Hippocampal formation (tissue), 2 donors: ENCODE measurements around the gene ABCA4.

Experiments used
- DNase-seq, 2 donors: peaks; one replicate each; lab custom pipeline; 2025; lab: John Stamatoyannopoulos, UW

The ABCA4 gene

GRCh38 chr1:94083681-94084080 lies 37.3 kb downstream of the ABCA4 start:
- no peak for DNase-seq

GRCh38 chr1:94081566-94082344 lies 39.2 kb downstream of the ABCA4 start:
- no peak for DNase-seq

- no peak for DNase-seq
Observed at GRCh38 chr1:94079989-94080388, 41.0 kb downstream of the ABCA4 start.

GRCh38 chr1:94079080-94079940 lies 41.6 kb downstream of the ABCA4 start:
- DNase-seq: no peak

GRCh38 chr1:94072840-94073522 lies 48.0 kb downstream of the ABCA4 start:
- DNase-seq: no peak

GRCh38 chr1:94071976-94072375 lies 49.0 kb downstream of the ABCA4 start:
- no peak for DNase-seq

GRCh38 chr1:94071391-94071790 lies 49.6 kb downstream of the ABCA4 start:
- DNase-seq: no peak

- no peak for DNase-seq
Observed at GRCh38 chr1:94070865-94071264, 50.1 kb downstream of the ABCA4 start.

- DNase-seq: no peak
Observed at GRCh38 chr1:94069919-94070285, 51.0 kb downstream of the ABCA4 start.

GRCh38 chr1:94068999-94069918 lies 51.7 kb downstream of the ABCA4 start:
- DNase-seq: no peak

GRCh38 chr1:94068096-94068998 lies 52.6 kb downstream of the ABCA4 start:
- DNase-seq: no peak

- DNase-seq: no peak
Observed at GRCh38 chr1:94067196-94067595, 53.8 kb downstream of the ABCA4 start.

- DNase-seq: no peak
Observed at GRCh38 chr1:94063379-94063778, 57.6 kb downstream of the ABCA4 start.

GRCh38 chr1:94061513-94062443 lies 59.2 kb downstream of the ABCA4 start:
- peak; percentile 39 to 76 for DNase-seq

- DNase-seq: no peak
Observed at GRCh38 chr1:94060720-94061119, 60.2 kb downstream of the ABCA4 start.

- DNase-seq: no peak
Observed at GRCh38 chr1:94058766-94059165, 62.2 kb downstream of the ABCA4 start.

- no peak for DNase-seq
Observed at GRCh38 chr1:94056996-94057395, 64.0 kb downstream of the ABCA4 start.

GRCh38 chr1:94056171-94056570 lies 64.8 kb downstream of the ABCA4 start:
- DNase-seq: no peak

GRCh38 chr1:94055459-94056122 lies 65.4 kb downstream of the ABCA4 start:
- no peak for DNase-seq
